ENCODE measurements around the gene NYNRIN. TPM values are rescaled to one million over a fixed set of nuclear protein-coding genes. Genes with fewer than 3 reads are reported as not detected.

Gene NYNRIN
- total and polyA plus RNA-seq, 11 donors = 3.6 to 10.0 (median 7.1) TPM

GRCh38 chr14:24439257-24439656 is 40.5 kb downstream of the NYNRIN start:
- intact Hi-C loops (cut with DNase I) = loop anchor here in 8 of 10 donors (5.0 to 10.0 kb wide), 5 partner anchors 107 to 207 kb away; partner anchors contain the start of genes TINF2 (in 5 of the 8), GMPR2 (in 1 of the 8), LTB4R (in 1 of the 8) and LTB4R2 (in 1 of the 8)
- DNase-seq (no peak), ATAC-seq (no peak)
- Histone ChIP-seq H3K4me1 (peaks cover 0 to 75% (median 57%) of the 10 kb centered on the region in 12 donors), H3K9me3 (no peaks in the 10 kb centered on the region), H3K4me3 (no peak overlapping the region), H3K36me3 (peaks cover 0 to 72% (median 60%) of the 10 kb centered on the region in 9 donors), H3K27ac (peak overlapping the region in 1 of 12 donors; percentile 7), H3K27me3 (no peaks in the 10 kb centered on the region)
- WGBS, 4 donors = 31 to 51% (median 46%) methylated on average over 1 of the region's 1 CpG
- no peak for TF ChIP-seq CTCF (IDR thresholded peaks at IDR 0.05)
- TF ChIP-seq POLR2A (IDR thresholded peaks at IDR 0.05) = no peak

- ATAC-seq = no peak
- peaks cover 0 to 70% (median 57%) of the 10 kb centered on the region in 12 donors for H3K4me1 ChIP-seq
- no peak for TF ChIP-seq POLR2A (IDR thresholded peaks at IDR 0.05)
- no peak for TF ChIP-seq CTCF (IDR thresholded peaks at IDR 0.05)
- intact Hi-C loops (cut with DNase I) = loop anchor here in 8 of 10 donors (5.0 to 10.0 kb wide), 5 partner anchors 108 to 208 kb away; partner anchors contain the start of genes TINF2 (in 5 of the 8), GMPR2 (in 1 of the 8), LTB4R (in 1 of the 8) and LTB4R2 (in 1 of the 8)
- H3K27me3 ChIP-seq = no peaks in the 10 kb centered on the region
- peak overlapping the region in 4 of 12 donors; percentile 4 to 99 (median 15) for H3K27ac ChIP-seq
- no peaks in the 10 kb centered on the region for H3K9me3 ChIP-seq
- DNase-seq = no peak
- WGBS, 4 donors = 61 to 75% (median 72%) methylated on average over 12 to 15 of the region's 15 CpGs
- peaks cover 0 to 64% (median 54%) of the 10 kb centered on the region in 9 donors for H3K36me3 ChIP-seq
- no peak overlapping the region for H3K4me3 ChIP-seq
Measured at GRCh38 chr14:24439830-24440605, 41.2 kb downstream of the NYNRIN start.

GRCh38 chr14:24440606-24441399 is 42.0 kb downstream of the NYNRIN start:
- Histone ChIP-seq H3K27ac (peak overlapping the region in 5 of 12 donors; percentile 94 to 100 (median 99)), H3K27me3 (no peaks in the 10 kb centered on the region), H3K4me1 (peaks cover 0 to 65% (median 54%) of the 10 kb centered on the region in 12 donors), H3K4me3 (no peak overlapping the region), H3K36me3 (peaks cover 0 to 58% (median 46%) of the 10 kb centered on the region in 9 donors), H3K9me3 (no peaks in the 10 kb centered on the region)
- TF ChIP-seq POLR2A (IDR thresholded peaks at IDR 0.05) (no peak), CTCF (IDR thresholded peaks at IDR 0.05) (no peak)
- 82 to 84% (median 83%) methylated on average over 8 of the region's 8 CpGs for WGBS, 4 donors
- no peak for ATAC-seq
- DNase-seq = no peak
- intact Hi-C loops (cut with DNase I) = no loop called here
